Type B pancreatic cell (in vitro differentiated cells): ENCODE results near the gene ALOX5. TPM values are rescaled to one million over a fixed set of nuclear protein-coding genes. Genes with fewer than 3 reads are reported as not detected.

Experiments used
- DNase-seq: peaks from one replicate; pipeline ENCODE4 v3.0.0; 2021; ENCODE audit warnings: mixed read lengths; ENCODE audit not compliant: unreplicated experiment; ENCODE audit errors: extremely low spot score
- H3K27ac Mint-ChIP-seq: 2 replicates; pipeline ENCODE4 v1.8.0; 2021; ENCODE audit warnings: mild to moderate bottlenecking, mixed read lengths
- H3K27me3 Mint-ChIP-seq: 2 replicates; pipeline ENCODE4 v1.8.0; 2021; ENCODE audit warnings: mixed read lengths
- H3K36me3 Mint-ChIP-seq: 2 replicates; pipeline ENCODE4 v1.8.0; 2021; ENCODE audit warnings: mixed read lengths
- H3K4me1 Mint-ChIP-seq: one replicate; pipeline ENCODE4 v1.8.0; 2021; ENCODE audit warnings: mixed read lengths; ENCODE audit not compliant: unreplicated experiment
- H3K4me3 Mint-ChIP-seq: 2 replicates; pipeline ENCODE4 v1.8.0; 2021; ENCODE audit warnings: mild to moderate bottlenecking, mixed read lengths
- H3K9me3 Mint-ChIP-seq: 2 replicates; pipeline ENCODE4 v1.8.0; 2021; ENCODE audit warnings: mixed read lengths
- CTCF ChIP-seq: fragments of 200-600 bp; sonication (generic); conservative IDR thresholded peaks from 2 replicates; pipeline ENCODE4 v1.5.0; 2021; ENCODE audit warnings: antibody characterized with exemption, mild to moderate bottlenecking
- total RNA-seq: library from RNA; stranded (reverse); gene quantifications from 2 replicates; pipeline ENCODE4 v1.2.1, GENCODE V29; 2021; ENCODE audit warnings: low replicate concordance

The ALOX5 gene
- total RNA-seq, 1 donor from 2014 or later, result 7.9 TPM

GRCh38 chr10:45438466-45439090 lies 64.6 kb downstream of the ALOX5 start:
- DNase-seq, result no peak
- H3K27ac Mint-ChIP-seq, result peak overlapping the region; percentile 8
- H3K4me3 Mint-ChIP-seq, result no peak overlapping the region
- H3K4me1 Mint-ChIP-seq, result peaks cover 4% of the 10 kb centered on the region
- H3K27me3 Mint-ChIP-seq, result no peaks in the 10 kb centered on the region
- no peaks in the 10 kb centered on the region for H3K36me3 Mint-ChIP-seq
- no peak for TF ChIP-seq CTCF
- H3K9me3 Mint-ChIP-seq, result peaks cover 6% of the 10 kb centered on the region

- DNase-seq, result no peak
- no peaks in the 10 kb centered on the region for H3K36me3 Mint-ChIP-seq
- TF ChIP-seq CTCF, result no peak
- H3K4me3 Mint-ChIP-seq, result no peak overlapping the region
- peaks cover 6% of the 10 kb centered on the region for H3K9me3 Mint-ChIP-seq
- peaks cover 4% of the 10 kb centered on the region for H3K4me1 Mint-ChIP-seq
- H3K27me3 Mint-ChIP-seq, result no peaks in the 10 kb centered on the region
- no peak overlapping the region for H3K27ac Mint-ChIP-seq
These were observed 65.3 kb downstream of the ALOX5 start for GRCh38 chr10:45439365-45439764.

GRCh38 chr10:45439873-45440272 lies 65.9 kb downstream of the ALOX5 start:
- Mint-ChIP-seq H3K27me3 (no peaks in the 10 kb centered on the region), H3K9me3 (peaks cover 6% of the 10 kb centered on the region), H3K36me3 (no peaks in the 10 kb centered on the region), H3K4me3 (no peak overlapping the region), H3K4me1 (peaks cover 4% of the 10 kb centered on the region), H3K27ac (no peak overlapping the region)
- DNase-seq, result no peak
- TF ChIP-seq CTCF, result no peak

GRCh38 chr10:45440511-45441062 lies 66.6 kb downstream of the ALOX5 start:
- DNase-seq, result no peak
- Mint-ChIP-seq H3K27me3 (no peaks in the 10 kb centered on the region), H3K36me3 (no peaks in the 10 kb centered on the region), H3K9me3 (peaks cover 6% of the 10 kb centered on the region), H3K27ac (no peak overlapping the region), H3K4me3 (no peak overlapping the region), H3K4me1 (peaks cover 4% of the 10 kb centered on the region)
- no peak for TF ChIP-seq CTCF

GRCh38 chr10:45441239-45442190 lies 67.5 kb downstream of the ALOX5 start:
- H3K27me3 Mint-ChIP-seq, result no peaks in the 10 kb centered on the region
- no peak overlapping the region for H3K27ac Mint-ChIP-seq
- DNase-seq, result no peak
- H3K36me3 Mint-ChIP-seq, result no peaks in the 10 kb centered on the region
- H3K4me3 Mint-ChIP-seq, result no peak overlapping the region
- TF ChIP-seq CTCF, result no peak
- H3K9me3 Mint-ChIP-seq, result no peaks in the 10 kb centered on the region
- peaks cover 4% of the 10 kb centered on the region for H3K4me1 Mint-ChIP-seq
